Occipital lobe (tissue), 2 donors: ENCODE measurements around the gene TTC3. TPM values are rescaled to one million over a fixed set of nuclear protein-coding genes. Genes with fewer than 3 reads are reported as not detected.
"Not testable (repeated sequence)": the region's sequence is repeated elsewhere in the genome, so short reads cannot be mapped to it uniquely, and the experiment has no call there.

Source experiments
- DNase-seq: peaks from one replicate; lab custom pipeline; 2025; lab: John Stamatoyannopoulos, UW
- total RNA-seq: library from RNA; depleted of rRNA; stranded (reverse); fragments of >200 nt; gene quantifications from one replicate; pipeline ENCODE4 v1.2.3, GENCODE V29; 2014

The TTC3 gene
- total RNA-seq, 1 donor from 2014 or later, result 956 TPM

DNA sequence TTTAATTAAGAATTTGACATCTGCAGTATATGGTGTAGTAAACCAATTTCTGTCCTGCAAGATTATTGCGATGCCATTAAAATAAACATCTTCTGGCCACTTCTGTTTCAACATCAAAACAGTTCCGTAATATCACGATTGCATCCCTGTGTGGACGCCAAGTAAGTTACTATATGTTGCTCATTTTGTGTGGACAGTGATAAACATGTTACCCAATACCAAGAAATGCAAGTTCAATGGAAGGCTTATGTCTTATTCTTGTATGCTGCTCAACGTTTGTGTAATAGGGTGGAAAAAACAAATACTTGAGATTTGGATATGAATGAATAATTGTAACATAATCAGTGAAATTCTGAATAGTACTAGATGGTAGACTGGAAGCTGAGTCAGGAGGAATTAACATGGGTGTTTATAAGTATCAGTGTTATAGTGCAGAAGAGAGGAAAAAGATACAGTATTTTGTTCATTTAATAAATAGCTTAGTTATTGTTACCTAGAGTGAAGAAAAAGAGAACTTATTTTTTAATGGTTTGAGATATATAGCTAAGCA lies 15.2 kb downstream of the TTC3 start:
- DNase-seq, result no peak

DNA sequence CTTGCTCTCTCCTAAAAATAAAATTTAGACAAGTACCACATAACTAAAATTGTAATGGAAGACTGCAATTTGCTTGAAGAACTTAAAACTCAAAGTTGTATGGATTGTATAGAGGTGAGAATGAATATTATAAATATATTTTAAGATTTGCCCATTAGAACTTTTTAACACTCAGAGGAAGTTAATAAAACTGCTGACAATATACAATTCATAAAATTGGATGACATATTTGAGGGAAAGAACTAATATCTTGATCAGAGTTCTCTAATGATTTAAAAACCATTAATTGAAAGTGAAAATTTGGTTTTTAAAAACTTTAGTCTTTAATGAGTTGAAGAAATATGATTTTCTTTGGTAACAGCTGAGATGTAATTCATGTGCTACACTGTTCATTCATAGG lies 20.9 kb downstream of the TTC3 start:
- no peak for DNase-seq

DNA sequence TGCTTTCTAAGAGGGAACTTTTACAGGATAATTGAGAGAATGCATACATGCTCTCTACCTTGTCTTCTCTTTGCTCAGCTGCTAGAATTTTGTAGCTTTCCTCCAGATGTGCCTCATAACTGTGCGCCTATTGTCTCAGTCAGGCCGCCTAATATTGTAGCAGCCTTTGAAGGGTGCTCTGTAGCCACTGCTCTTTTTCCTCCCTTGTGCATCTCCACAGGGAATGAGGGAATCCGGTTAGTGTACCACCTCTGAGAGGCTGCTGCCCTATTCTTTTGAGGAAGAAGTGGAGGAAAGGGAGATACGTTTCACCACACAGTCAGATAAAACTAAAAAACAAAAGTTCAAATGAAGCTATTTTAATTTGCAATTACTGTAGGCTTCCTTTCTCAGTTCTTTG lies 22.8 kb downstream of the TTC3 start:
- no peak for DNase-seq

DNA sequence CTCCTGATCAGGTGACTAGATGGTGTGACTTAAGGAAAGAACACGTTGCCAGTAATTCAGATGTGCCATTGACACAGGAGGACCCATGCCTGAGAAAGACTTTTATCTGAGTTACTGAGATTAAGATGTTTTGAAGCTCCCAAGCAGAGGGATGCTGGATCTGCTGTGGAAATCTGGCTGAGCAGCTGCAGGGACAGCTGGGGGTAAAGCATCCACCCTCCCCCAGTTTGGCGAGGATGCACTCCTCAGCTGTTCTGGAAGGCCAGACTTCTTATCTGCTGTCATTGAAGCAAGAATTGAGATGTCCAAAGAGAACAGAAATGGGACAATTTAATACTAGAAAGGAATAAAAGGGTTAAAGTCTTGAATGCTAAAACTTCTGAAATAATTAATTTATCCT lies 25.7 kb downstream of the TTC3 start:
- DNase-seq, result no peak

DNA sequence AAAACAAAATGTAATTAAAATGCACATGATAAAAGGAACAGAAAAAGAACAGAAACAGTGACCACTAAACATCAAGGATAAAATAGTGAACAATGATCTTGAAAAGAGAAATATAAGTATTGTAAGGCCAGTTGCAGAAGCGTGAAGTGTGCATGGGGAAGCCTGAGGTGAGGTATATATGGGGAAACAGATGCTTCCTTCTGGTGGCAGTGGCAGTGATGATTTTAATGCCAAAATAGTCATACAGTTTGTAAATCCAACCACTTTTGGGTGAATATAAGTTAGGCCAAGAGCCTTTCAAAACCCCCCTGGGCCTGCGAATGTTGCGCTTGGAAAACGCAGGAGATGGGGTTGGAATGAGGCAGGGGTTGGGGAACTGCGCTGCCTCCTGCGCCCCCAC lies 27.3 kb downstream of the TTC3 start:
- DNase-seq, result no peak

DNA sequence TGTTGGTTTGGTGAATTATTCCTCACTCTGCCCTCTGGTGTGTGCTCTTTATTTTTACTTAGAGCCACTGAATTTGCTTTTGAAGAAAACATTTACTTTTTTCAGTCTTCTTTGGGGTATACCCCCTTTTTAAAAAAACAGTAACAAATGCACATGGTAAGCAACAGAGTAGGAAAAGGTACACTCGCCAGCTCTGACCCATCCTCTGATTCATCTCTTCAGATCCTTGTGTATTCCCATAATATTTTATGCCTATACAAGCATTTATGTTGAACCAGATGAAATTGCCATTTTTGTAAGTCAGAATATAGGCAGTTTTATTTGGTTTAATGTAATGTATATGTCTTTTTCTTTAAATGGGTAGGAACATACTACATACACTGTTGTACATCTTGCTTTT lies 28.3 kb downstream of the TTC3 start:
- DNase-seq, result no peak

DNA sequence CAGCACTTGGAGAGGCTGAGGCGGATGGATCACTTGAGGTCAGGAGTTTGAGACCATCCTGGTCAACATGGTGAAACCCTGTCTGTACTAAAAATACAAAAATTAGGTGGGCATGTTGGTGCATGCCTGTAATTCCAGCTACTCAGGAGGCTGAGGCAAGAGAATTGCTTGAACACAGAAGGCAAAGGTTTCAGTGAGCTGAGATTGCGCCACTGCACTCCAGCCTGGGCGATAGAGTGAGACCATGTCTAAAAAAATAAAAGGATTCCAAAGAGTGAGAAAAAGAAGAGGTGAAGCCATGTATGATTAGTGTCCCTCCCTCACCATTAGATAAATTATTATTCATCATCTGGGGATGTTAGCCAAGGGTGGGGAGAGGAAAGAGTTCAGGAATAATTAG lies 29.7 kb downstream of the TTC3 start:
- not testable (repeated sequence) for DNase-seq

DNA sequence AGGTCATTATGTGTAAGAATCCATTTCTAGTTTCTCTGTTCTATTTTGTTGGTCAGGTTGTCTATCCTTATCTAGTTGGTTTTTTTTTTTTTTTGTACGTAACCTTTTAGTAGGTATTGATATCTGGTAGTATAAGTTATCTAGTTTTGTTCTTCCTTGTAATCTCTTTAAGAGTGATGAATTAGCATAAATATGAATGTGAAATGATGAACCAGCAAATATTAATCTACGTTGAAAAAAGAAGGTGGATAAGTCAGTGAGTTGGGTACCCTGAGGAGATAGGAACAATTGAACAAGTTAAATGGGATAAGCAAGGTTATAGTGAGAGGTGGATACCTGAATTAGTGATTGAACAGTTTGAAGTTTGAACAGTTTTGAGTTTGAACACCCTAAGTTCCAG lies 33.9 kb downstream of the TTC3 start:
- no peak for DNase-seq

DNA sequence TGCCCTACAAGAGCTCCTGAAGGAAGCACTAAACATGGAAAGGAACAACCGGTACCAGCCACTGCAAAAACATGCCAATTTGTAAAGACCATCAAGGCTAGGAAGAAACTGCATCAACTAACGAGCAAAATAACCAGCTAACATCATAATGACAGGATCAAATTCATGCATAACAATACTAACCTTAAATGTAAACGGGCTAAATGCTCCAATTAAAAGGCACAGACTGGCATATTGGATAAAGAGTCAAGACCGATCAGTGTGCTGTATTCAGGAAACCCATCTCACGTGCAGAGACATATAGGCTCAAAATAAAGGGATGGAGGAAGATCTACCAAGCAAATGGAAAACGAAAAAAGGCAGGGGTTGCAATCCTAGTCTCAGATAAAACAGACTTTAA lies 38.0 kb downstream of the TTC3 start:
- not testable (repeated sequence) for DNase-seq

DNA sequence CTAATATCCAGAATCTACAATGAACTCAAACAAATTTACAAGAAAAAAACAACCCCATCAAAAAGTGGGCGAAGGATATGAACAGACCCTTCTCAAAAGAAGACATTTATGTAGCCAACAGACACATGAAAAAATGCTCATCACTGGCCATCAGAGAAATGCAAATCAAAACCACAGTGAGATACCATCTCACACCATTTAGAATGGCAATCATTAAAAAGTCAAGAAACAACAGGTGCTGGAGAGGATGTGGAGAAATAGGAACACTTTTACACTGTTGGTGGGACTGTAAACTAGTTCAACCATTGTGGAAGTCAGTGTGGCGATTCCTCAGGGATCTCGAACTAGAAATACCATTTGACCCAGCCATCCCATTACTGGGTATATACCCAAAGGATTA lies 41.2 kb downstream of the TTC3 start:
- DNase-seq, result not testable (repeated sequence)

DNA sequence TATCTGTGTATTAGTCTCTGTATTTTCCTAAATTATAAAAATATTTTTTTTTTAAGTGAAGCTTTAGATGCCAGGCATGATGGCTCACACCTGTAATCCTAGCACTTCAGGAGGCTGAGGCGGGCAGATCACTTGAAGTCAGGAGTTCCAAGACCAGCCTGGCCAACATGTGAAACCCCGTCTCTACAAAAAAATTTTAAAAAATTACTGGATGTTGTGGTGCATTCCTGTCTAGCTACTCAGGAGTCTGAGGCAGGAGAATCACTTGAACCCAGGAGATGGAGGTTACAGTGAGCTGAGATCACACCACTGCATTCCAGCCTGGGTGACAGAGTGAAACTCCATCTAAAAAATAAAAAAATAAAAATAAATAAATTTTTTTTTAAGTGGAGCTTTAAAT lies 43.4 kb downstream of the TTC3 start:
- not testable (repeated sequence) for DNase-seq

DNA sequence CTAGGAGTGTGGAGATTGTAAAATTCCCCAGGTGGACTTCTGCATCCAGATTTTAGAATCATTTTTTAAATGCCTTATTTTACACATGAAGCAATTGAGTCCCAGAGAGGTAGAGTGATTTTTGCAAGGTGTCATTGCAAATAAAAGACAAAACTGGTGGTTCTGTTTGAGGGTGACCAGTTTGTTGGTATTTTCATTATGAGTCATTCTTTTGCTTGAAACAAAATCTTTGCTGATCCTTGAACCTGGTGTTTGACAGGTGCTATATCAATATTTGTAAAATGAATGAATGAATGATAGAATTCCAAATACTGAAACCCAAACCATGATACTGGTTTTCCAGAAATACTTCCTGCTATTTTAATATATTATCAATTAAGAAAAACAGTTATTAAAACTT lies 44.1 kb downstream of the TTC3 start:
- no peak for DNase-seq

DNA sequence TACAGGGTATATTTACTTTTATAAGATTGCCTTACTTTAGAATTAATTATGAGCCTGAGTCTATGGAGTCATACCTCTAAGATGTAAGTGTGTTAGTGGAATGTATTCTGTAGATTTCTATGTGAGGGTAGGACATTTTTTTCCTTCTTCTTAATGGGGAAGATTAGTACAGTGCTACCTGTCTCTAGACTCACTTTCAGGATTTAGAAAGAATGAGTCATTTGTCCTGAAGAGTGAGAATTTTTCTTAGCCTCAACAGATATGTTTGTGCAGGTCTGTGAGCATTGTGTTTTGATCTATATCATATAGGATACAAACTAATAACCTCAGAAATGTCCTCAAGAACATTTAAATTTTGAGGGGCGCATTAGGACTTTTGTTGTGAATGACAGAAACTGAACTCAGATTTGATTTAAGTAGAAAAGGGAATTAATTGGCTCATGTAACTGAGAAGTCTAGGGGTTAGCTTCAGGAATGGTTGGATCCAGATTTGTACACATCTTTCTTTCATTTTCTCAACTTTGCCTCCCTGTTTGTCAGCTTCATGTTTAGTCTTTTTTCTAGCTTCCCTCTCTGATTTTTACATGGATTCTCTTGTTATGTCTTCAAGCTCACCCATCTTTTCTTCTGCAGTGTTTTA lies 45.3 kb downstream of the TTC3 start:
- DNase-seq, result no peak

DNA sequence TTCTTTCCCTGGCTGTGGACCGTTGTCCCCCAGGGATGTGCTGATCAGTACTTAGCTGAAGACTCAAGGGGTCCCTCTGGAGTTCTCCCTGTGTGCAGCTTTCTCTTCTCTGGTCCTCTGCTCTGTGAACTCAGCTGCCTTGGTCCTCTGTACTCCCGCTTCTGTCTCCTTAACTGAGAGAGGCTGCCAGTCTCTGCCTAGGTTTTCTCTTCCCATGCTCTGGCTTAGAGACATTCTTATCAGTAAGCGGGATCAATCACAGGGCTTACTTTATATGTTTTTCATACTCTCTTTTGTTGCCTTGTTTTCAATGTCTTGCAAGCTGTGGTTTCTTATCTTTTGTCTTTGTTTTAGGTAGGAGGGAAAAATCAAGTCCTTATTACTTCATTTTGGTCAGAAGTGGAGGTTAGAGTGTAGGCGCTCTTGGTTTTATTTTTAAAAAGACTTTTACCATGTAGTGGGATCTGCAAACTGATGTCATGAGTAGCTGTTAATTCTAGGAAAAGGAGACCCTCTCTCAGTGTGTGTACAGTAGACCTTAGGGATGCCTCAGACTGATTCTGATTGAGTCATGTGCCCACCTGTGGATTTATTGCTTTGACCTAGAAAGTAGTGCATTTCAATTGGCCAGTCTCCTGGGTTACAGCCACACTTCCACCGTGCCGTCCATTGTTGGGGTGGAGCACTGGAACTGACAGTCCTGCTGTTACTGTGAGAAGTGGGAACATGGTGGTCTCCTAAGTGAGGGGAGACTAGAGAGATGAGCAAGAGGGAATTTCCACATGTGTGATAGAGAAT lies 46.6 kb downstream of the TTC3 start:
- no peak for DNase-seq

DNA sequence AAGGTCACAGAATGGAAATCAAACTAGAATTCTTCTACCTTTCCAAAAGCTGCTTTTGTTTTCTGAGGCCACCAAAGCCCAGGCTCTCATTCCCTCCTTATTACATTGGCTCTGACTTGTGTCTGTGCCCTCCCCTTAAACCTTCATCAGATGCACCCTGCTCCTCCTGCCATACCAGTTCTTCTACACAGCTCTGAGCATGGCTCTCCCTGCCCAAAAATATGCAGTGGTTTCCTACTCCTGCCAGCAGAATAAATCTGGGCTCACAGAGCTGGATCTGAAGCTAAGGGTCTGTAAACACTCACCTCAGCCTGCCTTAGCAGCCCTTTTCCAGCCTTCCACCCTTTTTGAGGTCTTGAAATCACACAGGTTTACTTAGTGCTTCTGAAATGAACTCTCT lies 55.0 kb downstream of the TTC3 start:
- no peak for DNase-seq

DNA sequence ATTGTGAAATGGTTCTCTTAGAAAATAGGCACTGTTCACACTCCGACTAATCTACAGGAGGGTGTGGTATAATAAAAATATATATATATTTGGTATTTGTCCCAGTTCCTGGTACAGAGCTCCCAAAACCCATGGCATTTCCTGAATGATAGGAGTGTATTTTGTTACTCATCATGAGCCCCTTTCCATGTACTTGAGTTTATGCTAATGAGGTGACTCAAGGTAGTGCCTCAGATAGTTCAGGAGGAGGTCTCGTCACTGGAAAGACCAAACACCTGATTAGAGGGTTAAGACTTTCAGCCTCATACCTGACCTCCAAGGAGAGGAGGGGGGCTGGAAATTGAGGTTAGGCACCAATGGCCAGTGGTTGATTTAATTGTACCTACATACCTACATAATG lies 57.9 kb downstream of the TTC3 start:
- DNase-seq, result no peak

DNA sequence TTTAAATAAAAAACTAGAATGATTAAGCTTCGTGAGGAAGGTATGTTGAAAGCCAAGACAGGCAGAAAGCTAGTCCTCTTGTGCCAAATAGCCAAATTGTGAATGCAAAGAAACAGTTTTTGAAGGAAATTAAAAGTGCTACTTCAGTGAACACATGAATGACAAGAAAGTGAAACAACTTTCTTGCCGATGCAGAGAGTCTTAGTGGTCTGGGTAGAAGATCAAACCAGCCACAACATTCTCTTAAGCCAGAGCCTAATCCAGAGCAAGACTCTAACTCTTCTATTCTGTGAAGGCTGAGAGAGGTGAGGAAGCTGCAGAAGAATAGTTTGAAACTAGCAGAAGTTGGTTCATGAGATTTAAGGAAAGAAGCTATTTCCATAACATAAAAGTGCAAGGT lies 63.2 kb downstream of the TTC3 start:
- no peak for DNase-seq

DNA sequence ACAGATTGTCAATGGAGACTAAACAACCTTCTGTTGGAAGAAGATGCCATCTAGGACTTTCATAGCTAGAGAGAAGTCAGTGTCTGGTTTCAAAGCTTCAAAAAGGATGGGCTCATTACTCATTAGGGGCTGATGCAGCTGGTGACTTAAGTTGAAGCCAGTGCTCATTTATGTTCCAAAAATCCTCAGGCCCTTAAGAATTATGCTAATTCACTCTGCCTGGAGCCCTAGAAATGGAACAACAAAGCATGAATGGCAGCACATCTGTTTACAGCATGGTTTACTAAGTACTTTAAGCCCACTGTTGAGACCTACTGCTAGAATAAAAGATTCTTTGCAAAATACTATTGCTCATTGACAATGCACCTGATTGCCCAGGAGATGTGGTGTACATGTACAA lies 63.7 kb downstream of the TTC3 start:
- no peak for DNase-seq

DNA sequence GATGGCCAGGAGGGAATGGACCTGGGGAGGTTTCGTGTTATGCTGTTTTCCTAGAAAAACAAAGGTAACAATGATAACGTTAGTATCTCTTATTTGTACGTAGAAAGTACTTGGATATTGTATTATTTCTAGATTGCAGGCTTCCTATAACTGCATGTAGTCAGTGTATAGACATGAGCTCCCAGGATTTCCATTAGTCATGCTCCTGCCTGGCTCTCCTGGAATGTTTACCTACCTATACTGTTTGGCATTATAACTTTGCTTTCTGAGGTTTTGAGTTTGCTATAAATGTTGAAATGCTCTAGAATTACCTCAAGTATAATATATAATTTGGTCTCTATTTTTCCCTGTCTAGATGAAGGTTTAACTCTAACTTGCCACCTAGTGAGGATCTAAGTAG lies 66.1 kb downstream of the TTC3 start:
- no peak for DNase-seq

DNA sequence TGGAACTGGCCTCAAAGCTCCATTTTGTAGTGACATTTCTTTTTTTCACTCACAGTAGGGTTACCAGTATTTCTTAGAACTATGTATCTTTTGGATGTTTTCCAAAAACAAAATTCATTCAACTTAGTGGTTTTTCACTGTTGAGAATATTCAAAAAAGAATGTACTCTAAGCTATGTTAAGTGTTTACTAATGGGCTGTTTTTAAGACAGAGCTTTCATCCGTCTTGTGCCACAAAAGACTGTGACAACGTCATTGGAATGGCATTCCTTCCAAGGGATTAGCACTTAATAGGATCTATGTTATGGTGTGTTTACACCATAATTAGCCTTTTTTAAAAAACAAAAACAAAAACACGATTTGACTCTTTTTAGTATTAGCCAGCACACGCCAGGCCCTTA lies 66.8 kb downstream of the TTC3 start:
- no peak for DNase-seq

DNA sequence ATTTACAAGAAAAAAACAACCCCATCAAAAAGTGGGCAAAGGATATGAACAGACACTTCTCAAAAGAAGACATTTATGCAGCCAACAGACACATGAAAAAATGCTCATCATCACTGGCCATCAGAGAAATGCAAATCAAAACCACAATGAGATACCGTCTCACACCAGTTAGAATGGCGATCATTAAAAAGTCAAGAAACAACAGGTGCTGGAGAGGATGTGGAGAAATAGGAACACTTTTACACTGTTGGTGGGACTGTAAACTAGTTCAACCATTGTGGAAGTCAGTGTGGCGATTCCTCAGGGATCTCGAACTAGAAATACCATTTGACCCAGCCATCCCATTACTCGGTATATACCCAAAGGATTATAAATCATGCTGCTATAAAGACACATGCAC lies 70.3 kb downstream of the TTC3 start:
- DNase-seq, result not testable (repeated sequence)

DNA sequence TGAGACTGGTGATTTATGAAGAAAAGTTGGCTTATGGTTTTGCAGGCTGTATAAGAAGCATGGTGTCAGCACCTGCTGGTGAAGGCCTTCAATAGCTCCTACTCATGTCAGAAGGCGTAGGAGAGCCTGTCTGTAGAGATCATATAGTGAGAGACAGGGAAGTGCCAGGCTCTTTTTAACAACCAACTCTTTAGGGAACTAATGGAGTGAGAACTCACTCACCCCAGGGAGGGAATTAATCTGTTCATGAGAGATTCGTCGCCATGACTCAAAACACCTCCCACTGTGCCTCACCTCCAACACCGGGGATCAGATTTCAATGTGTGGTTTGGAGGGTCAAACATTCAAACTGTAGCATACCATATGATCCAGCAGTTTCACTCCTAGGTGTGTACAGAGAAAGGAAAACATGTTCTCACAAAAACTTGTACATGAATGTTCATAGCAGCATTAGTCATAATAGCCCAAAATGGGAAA lies 72.6 kb downstream of the TTC3 start:
- no peak for DNase-seq
